SKM-1 treated with dmso at 0.1 percent for 144 hours (cell line): ENCODE data around the gene KIF6.

ENCODE experiments used
- DNase-seq: peaks from one replicate; lab custom pipeline; 2025; ENCODE audit not compliant: unreplicated experiment; lab: John Stamatoyannopoulos, UW

KIF6 gene

GRCh38 chr6:39453956-39454524 lies 271.2 kb downstream of the KIF6 start:
- no peak for DNase-seq

GRCh38 chr6:39453241-39453640 lies 272.0 kb downstream of the KIF6 start:
- DNase-seq: no peak

DNA sequence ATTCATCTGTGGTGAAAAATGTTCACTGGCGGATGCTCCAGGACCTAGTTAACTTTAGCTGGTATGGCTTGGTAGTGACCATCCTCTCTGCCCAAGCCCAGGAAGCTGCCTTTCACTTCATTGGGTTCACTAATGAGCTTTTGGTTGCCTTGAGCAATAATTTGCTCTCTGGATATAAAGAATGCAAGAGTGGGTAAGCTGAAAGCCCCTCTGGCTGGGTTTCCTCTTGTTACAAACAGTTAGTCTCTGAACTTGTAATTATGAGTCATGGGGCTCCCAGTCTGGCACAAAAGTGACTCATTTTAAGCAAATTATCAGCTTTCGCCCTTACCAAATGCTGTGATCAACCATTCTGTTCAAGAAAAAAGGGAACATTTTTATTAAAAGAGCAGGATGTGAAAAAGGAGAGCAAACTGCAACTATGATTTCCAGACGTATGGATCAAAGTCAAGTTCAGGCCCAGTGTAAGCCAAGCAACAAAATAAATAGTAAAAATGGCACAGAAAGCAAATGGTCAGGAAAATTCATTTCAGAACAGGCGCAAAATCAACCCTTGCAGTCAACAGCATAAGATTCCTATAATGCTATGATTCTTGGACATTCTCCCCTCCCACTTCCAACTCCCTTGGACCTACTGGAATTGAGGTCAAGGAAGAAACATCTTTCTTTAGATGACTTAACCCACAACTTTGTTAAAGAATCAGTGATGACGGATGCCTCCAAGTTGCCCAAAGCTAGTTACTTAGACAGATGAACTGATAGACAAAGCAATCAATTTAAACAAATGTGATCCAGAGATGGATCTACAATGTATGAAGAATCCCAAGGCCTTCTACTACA lies 272.7 kb downstream of the KIF6 start:
- no peak for DNase-seq

GRCh38 chr6:39451831-39452230 lies 273.4 kb downstream of the KIF6 start:
- no peak for DNase-seq

GRCh38 chr6:39449022-39449421 lies 276.2 kb downstream of the KIF6 start:
- no peak for DNase-seq

DNA sequence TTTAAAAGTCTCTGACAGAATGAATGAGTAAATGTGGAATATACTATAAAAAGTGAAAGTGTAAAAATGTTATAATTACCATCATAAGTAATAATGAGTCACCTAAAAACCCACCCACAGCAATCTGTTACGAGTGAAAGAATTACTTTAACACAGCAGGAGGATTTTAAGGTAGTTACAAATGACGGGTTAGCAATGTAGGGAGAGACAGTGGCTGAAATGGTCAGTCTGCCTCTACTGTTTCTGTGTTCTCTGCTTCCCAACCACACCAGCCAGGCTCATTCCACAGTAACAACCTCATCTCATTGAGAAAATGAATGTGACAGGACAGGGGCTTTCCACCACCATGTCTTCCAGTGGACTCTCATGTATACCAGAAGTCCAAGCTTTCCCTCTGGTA lies 278.3 kb downstream of the KIF6 start:
- no peak for DNase-seq

DNA sequence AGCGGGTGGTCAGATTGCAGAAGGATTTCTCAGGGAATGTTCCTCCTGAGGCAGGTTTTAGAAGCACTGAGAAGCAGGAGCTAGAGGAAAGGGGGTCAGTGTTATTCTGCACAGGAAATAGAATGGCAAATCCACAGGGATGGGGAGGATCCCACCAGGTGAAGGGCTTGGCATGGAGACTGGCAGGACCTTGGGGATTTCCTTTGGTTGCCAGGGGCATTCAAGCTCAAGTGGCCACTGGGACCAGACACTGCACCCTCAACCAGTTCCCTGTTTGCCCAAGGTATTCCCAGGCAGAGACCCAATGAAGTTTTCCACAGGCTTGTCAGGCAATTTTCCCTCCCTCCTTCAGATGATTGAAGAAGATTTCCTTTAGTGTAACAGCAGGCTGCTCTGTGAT lies 279.5 kb downstream of the KIF6 start:
- DNase-seq: no peak

GRCh38 chr6:39444479-39445019 lies 280.7 kb downstream of the KIF6 start:
- no peak for DNase-seq

- DNase-seq: no peak
These were observed 283.2 kb downstream of the KIF6 start for GRCh38 chr6:39441986-39442385.

GRCh38 chr6:39441301-39441700 lies 283.9 kb downstream of the KIF6 start:
- DNase-seq: no peak

GRCh38 chr6:39440039-39440426 lies 285.2 kb downstream of the KIF6 start:
- no peak for DNase-seq

- no peak for DNase-seq
These were observed 285.7 kb downstream of the KIF6 start for GRCh38 chr6:39439342-39440038.

DNA sequence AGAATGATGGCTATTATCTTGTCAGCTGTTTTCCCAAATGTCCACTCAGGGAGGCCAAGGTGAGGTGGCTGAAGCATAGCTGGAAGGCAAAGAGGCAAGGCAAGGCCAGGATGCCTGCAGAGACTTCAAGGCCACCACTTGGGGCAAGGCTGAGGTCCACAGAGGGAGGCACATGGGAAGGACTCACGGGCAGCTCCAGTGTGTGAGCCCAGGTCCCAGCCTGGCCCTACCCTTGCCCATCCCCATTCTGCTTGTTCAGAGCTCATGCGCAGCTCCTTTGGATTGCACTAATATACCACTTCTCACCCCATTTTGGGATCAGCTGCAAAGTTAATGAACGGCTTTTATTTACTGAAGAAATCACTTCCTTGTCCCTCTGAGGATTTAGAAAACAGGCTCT lies 291.6 kb downstream of the KIF6 start:
- DNase-seq: no peak

- no peak for DNase-seq
These were observed 292.7 kb downstream of the KIF6 start for GRCh38 chr6:39432330-39433025.

DNA sequence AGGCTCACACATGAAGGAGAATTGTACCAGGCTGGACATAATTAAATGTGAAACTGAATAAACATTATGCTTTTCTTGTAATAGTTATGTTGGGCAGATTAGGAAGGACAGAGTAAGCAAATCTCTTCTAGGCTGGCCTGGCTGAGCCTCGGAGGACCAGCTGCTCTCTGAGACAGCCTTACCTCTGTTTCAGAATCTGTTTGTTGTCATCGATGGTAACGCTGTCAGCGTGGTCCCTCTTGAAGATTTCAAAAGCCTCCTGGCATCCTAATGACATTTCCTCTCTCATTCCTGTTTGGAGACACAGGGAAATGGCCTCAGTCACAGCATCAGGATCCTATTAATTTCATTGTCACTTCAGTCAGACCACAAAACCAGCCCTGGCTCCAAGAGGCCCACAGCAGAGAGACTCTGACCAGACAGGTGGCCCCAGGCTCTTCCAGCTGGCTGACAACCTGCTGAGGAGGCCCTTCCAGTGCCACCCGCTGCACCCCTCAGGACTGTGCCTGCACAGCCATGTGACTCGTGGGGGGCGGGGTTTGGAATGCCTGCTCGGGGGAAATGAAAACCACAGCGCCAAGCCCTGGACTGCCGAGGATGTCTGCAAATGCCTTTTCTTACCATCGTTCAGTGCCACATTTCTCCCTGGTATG lies 294.2 kb downstream of the KIF6 start:
- no peak for DNase-seq

DNA sequence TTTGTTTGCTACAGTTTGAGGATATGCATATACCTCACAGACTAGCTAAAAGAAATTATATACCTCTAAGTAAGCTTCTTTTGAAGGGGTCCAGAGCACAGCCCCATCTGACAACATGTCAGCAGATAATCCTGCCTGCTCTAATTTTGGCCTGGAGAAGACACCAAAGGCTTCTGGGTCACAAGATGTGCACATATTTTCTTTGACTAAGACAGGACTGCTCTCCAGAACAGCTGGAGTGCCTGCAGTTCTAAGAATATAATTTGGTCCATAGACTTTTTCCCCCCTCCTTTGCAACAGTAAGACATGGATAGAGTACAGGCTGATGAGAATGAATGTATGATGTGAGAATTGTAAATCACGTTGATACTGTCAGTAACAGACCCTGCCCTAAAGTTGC lies 294.8 kb downstream of the KIF6 start:
- DNase-seq: no peak

- DNase-seq: no peak
These were observed 296.4 kb downstream of the KIF6 start for GRCh38 chr6:39428816-39429215.

GRCh38 chr6:39428152-39428551 lies 297.1 kb downstream of the KIF6 start:
- DNase-seq: no peak

DNA sequence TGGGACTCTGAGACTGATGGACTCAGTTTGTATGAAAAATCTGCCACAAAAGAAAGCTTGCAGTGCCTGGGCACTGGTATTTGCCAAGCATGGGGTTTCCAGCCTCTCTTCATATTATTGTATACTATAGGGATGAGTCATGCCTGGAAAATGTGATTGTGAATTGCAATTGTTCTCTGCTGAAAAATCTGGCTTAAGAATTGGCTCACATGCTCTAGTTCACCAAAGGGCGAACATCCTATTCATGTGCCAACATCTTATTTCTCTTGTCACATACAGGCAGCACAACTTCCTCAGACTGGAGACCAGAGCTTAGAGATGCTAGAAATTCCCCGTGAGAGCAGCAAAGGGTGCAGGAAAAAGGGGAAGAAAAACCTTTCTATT lies 299.1 kb downstream of the KIF6 start:
- DNase-seq: no peak

DNA sequence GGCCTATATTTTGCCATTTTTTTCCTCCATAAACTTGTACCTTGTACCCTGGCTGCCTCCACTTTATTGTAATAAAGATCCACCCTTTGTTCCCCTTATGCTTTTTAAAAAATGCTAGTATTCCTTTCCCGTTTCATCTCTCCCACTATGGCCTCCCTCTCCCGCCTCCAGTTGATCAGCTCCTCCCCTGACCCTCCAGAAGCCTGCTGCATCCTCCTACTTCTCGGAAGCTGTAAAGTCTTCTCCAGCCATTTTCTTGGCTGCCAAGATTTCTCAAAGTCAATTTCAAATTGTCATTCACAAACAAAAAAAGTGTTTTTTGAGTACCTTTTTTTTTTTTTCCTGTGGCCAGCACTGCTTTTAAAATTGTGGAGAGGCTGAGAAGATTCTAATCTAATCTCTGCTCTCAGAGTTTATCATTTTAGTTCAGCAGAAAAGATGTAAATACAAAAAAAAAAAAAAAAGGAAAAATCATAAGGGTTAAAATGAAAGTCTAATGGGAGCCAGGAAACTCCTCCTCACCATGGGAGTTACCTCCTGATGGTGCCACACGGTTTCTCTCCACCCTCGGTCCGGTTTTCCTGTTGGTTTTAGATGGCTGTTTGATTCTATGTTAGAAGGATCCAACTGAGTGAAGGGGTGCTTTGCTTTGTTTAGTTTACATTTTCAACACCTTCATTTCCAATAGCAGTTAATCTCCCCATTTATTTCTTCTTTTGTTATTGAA lies 299.7 kb downstream of the KIF6 start:
- no peak for DNase-seq
